Amygdala (tissue), 56 donors: ENCODE data around the gene DAZAP2.
"Not testable (repeated sequence)": the region's sequence is repeated elsewhere in the genome, so short reads cannot be mapped to it uniquely, and the experiment has no call there.

ENCODE experiments used
- DNase-seq, 56 donors: peaks; one replicate each; lab custom pipeline; 2025; lab: John Stamatoyannopoulos, UW

DAZAP2 gene

GRCh38 chr12:51245476-51246253 is 7.0 kb downstream of the DAZAP2 start:
- DNase-seq: no peak

- DNase-seq: peak in 2 of 56 donors; percentile 12 to 16
Observed at GRCh38 chr12:51246254-51246853, 7.7 kb downstream of the DAZAP2 start.

GRCh38 chr12:51247523-51248206 is 9.0 kb downstream of the DAZAP2 start:
- DNase-seq: no peak

- DNase-seq: no peak
Observed at GRCh38 chr12:51253276-51253675, 14.7 kb downstream of the DAZAP2 start.

- DNase-seq: no peak
Observed at GRCh38 chr12:51254536-51254935, 15.9 kb downstream of the DAZAP2 start.

GRCh38 chr12:51259600-51259999 is 21.0 kb downstream of the DAZAP2 start:
- not testable (repeated sequence) for DNase-seq

- DNase-seq: peak in 2 of 56 donors; percentile 22 to 36
Observed at GRCh38 chr12:51262758-51263177, 24.1 kb downstream of the DAZAP2 start.

- DNase-seq: no peak
Observed at GRCh38 chr12:51263341-51263740, 24.7 kb downstream of the DAZAP2 start.

GRCh38 chr12:51264297-51264696 is 25.7 kb downstream of the DAZAP2 start:
- DNase-seq: no peak

- DNase-seq: no peak
Observed at GRCh38 chr12:51265024-51265423, 26.4 kb downstream of the DAZAP2 start.

- peak in 2 of 56 donors; percentile 6 to 19 for DNase-seq
Observed at GRCh38 chr12:51269174-51270066, 30.8 kb downstream of the DAZAP2 start.

- DNase-seq: peak in 1 of 56 donors; percentile 26
Observed at GRCh38 chr12:51270067-51270950, 31.7 kb downstream of the DAZAP2 start, which contains the start of gene SMAGP. SMAGP (minus strand) TSS chr12:51270415; CDS start chr12:51269278, 1,137 bp downstream.

- no peak for DNase-seq
Observed at GRCh38 chr12:51270951-51271518, 32.4 kb downstream of the DAZAP2 start.

GRCh38 chr12:51272810-51273209 is 34.2 kb downstream of the DAZAP2 start:
- DNase-seq: not testable (repeated sequence)

- DNase-seq: no peak
Observed at GRCh38 chr12:51275088-51275487, 36.5 kb downstream of the DAZAP2 start.

GRCh38 chr12:51281202-51281924 is 42.7 kb downstream of the DAZAP2 start:
- DNase-seq: no peak

- no peak for DNase-seq
Observed at GRCh38 chr12:51285843-51286242, 47.2 kb downstream of the DAZAP2 start.
